HG02885 (cell line): ENCODE results near the gene TELO2.

Source experiments
- ATAC-seq: cut with Tn5 transposase; IDR thresholded peaks from one replicate; pipeline ENCODE4 v1.9.1; 2021; ENCODE audit warnings: mild to moderate bottlenecking; ENCODE audit not compliant: unreplicated experiment, poor library complexity

Gene TELO2

GRCh38 chr16:1548727-1549126, 55.6 kb downstream of the TELO2 start:
- ATAC-seq: no peak

GRCh38 chr16:1550069-1550468, 56.9 kb downstream of the TELO2 start:
- ATAC-seq: no peak

DNA sequence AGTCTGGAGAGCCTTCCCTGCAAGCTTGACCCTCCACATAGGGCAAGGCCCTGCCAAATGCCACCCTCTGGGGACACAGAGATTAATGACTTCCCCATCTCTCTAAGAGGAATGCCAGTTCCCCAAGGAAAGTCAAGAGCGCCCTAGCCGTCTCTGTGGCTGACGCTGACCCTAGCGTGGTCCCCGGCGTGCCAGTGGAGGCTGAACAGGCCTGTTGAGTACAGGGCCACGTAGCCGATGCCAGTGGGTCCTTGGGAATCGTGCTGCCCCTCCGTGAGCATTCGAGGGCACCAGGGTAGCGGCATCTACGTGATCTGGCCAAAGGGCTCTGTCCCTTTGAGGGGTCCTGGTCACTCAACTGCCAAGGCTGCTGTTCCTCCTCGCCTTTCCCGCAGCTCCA, 57.5 kb downstream of the TELO2 start:
- ATAC-seq: no peak

GRCh38 chr16:1551166-1551565, 58.0 kb downstream of the TELO2 start:
- ATAC-seq: no peak

- ATAC-seq: no peak
Observed at GRCh38 chr16:1552129-1552528, 59.0 kb downstream of the TELO2 start.

DNA sequence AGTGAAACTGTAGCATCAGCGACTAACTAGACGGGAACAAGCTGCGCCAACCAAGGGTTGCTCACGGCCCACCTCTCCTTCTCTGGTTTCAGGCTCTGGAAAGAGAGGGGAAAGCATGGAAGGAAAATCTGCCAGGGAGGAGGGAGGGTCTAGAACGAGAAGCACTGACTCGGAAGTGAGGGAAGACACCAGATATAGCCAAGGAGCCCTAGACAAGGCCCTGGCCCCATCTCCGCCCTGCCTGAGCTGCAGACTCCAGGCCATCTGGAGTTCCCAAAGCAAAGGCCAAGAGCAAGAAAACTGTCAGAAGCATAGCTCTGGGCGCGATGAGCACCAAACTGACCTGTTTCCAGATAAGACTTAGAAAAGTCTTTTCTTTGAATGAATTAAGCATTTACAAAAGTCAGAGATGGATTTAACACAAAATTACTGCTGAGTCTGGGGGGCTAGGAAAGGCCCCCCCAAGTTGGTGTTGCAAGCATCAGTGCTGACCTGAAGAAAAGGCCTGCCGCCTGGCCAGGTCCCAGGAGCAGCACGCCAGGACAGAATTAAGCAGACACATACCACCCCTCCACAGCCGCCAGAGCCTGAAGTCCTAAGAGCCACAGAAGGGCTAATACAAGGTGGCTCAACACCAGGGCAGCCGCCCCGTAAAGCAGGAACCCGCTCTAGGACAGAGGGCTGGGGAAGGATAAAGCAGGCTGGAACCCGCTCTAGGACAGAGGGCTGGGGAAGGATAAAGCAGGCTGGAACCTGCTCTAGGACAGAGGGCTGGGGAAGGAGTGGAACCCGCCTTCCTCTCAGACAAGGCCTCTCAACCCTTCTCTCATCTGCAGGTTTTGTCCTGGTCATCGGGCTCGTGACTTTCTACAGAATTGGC, 61.0 kb downstream of the TELO2 start:
- no peak for ATAC-seq

- ATAC-seq: no peak
Observed at GRCh38 chr16:1554826-1555445, 61.8 kb downstream of the TELO2 start.

DNA sequence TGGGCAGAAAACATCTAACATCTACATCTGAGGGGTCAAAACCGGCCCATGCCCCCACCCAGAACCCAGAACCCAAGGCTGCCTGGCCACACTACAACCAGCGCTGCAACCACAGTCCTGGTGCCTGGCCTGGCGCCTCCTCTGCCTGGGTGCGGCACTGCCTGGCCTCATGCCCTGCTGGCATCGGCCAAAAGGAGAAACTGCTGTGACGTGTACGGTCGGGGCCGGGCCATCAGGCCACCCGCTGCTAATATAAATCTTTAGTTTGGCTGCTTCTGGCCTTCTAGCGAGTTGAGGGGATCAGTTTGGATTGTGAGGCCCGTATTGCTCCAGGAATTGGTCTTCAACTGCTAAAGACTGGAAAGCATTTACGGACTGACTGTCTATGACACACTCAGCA, 63.1 kb downstream of the TELO2 start:
- no peak for ATAC-seq

DNA sequence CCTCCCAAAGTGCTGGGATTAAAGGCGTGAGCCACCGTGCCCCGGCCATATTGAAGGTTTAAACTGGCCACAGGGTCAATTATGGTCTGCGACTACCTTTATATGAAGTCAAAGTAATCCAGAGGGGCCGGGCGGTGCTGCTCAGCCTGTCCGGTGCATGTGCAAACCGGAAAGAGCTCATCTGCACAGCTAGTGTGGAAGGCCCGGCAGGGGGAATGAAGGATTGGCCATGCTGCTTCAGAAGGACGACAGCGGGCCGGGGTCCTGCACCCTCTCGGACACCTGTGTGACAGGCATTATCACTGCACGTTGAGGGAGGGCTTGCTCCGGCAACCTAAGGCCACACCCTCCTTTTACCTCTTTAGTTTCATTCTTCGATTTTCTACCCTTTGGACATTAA, 63.9 kb downstream of the TELO2 start:
- no peak for ATAC-seq

DNA sequence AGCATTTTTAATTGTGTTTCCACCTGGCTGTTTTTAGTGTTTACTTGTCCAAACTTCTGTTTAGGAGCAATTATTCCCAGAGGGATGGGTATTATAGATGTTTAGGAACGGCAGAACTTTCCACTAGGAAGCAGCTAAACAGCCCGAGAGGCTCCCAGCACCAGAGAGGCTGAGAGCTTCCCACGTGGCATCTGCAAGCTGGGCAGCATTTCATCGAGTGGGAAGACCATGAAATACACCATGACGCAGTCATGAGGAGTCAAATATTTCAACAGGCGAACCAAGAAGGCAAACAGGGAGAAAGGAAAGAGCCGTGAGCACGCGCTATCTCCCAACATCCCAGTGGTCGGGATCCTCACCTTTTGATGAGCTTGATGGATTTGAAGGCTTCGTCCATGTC, 64.4 kb downstream of the TELO2 start:
- ATAC-seq: no peak

GRCh38 chr16:1559446-1559975, 66.4 kb downstream of the TELO2 start:
- ATAC-seq: no peak
